HL-60/S4 (cell line): Measurements from ENCODE around the gene CLMN.

Source experiments
- in situ Hi-C: fragments of 300-500 bp; cut with MboI; formaldehyde crosslinking; loops from 2 replicates; pipeline ENCODE4 v1.14.3; 2022; ENCODE audit warnings: low sequenced_read_pairs

CLMN gene

DNA sequence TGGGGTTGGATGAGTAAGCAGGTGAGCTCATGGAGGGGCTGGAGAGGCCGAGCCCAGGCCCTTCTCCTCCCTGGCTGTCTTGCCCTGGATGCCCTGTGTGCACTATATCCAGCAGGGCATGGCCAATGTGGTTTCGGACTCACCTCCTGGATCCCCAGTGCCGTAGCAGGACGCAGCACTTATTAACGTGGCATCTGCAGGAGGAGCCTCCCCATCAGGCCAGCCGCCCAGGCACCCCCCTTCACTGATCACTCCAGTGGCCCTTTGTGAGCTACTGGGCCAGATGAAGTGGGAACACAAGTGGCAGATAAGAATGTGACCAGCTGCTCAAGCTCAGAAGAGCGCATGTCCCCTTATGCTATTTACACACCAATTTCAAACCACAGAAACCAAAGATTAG lies 119.3 kb downstream of the CLMN start:
- in situ Hi-C loops = no loop called here

DNA sequence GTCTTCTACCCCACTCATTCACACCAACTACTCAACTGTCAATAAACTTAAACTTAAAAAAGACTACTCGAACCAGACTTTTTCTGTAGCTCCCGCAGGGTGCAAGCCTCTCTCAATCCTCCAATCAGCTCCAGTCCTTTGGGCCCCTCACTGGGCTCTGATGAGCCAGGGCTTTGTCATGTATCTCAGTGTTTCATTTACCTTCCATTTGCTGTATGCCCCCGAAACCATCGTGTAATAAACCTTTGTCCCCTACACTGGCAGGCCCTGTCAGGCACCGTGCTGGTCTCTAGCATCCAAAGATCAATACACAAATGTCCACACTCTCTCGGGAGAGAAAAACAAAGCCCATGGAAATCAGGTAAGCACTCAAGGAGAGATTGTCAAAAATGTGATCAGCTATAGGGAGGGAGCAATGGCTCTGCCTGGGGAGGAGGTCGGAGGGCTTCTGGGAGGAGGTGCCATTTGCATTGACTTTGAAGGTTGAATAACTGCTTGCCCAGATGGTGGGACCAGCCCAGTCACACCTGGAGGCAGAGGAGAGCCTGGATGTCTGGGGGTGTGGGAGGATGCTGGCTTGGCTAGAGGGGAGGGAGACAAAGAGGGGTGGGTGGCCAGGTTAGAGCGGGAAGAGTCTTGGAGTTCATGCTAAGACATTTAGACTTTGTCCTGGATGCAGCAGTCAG lies 120.3 kb downstream of the CLMN start:
- in situ Hi-C loops = no loop called here

DNA sequence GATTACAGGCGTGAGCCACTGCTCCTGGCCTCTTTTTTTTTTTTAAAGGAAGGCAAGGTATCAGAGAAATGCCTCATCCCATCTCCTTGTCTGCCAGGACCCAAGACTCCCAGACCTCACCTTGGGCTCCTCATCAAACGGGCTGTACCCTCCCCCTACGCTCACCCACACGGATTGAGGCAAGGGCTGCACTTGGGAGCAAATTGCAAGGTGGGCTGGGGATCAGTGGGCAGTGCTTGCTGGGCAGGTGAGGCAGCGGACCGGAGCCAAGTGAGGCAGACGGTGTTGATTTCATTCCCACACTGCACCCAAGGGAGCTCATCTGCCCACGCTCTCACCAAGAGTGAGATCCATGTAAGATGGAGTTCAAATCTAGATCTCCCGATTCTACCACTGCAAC lies 121.4 kb downstream of the CLMN start:
- in situ Hi-C loops = no loop called here

- in situ Hi-C loops = no loop called here
Measured at GRCh38 chr14:95197551-95197950, 122.2 kb downstream of the CLMN start.

DNA sequence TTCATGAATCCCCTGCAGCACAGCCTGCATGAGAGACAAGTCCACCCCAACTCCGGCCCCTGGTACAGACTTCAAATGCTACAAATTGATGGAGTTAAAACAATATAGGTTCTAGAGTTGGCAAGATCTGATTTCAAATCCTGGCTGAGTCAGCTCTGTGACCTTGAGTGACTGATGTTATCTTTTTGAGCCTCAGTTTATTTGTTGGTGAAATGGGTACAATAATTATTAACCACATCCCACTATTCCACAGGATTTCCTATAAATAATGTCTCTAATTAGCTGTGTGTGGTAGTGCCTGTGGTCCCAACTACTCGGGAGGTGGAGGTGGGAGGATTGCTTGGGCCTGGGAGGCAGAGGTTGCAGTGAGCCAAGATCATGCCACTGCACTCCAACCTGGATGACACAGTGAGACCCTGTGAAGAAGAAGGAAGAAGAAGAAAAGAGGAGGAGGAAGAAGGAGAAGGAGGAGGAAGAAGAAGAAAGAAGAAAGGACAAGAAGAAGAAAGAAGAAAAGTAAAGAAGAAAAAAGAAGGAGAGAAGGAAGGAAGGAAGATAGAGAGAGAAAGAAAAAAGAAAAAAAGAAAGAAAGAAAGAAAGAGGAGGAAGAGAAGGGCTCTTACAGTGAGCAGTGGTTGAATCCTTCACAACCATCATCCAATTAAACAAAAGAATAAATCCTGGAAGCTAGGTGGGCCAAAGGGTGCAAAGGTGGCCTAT lies 122.7 kb downstream of the CLMN start:
- in situ Hi-C loops = no loop called here

- in situ Hi-C loops = no loop called here
Measured at GRCh38 chr14:95196268-95196667, 123.4 kb downstream of the CLMN start.

- in situ Hi-C loops = no loop called here
Measured at GRCh38 chr14:95195031-95195430, 124.7 kb downstream of the CLMN start.

DNA sequence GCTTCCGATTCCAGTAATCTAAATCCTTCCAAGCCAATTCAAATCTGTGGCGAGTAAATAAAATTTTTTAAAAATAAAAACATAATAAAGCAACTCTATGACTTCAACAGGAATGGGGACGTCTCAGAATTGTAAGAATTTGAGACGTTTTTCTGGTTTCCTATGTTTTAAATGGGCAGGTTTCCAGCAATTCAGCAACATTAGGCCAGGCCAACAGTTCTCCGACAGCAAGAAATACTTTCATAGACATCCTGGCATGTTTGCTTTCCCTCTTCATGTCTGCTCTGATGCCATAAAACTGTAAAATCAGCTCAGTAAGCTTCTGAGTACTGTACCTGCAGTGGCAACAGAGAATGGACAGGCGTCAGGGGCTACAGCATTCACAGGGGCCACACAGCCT lies 126.6 kb downstream of the CLMN start:
- in situ Hi-C loops = no loop called here

DNA sequence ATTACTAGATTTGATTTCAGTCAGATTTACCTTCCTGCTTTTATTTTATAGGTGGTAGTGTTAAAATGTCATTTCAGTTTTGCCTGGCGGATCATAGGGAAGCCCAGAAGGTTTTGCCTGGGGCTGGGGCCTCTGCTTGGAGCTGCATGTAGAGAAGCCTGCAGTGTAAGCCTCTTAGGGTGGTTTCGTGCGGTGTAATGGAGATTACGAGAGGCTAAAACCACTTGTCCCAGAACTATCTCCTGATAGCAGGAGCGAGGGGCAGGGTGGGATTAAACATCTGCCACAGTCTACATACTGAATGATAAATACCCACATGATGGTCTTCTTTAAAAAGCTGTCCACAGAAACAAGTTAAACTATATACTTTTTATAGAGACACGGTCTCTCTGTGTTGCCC lies 127.4 kb downstream of the CLMN start:
- in situ Hi-C loops = no loop called here

DNA sequence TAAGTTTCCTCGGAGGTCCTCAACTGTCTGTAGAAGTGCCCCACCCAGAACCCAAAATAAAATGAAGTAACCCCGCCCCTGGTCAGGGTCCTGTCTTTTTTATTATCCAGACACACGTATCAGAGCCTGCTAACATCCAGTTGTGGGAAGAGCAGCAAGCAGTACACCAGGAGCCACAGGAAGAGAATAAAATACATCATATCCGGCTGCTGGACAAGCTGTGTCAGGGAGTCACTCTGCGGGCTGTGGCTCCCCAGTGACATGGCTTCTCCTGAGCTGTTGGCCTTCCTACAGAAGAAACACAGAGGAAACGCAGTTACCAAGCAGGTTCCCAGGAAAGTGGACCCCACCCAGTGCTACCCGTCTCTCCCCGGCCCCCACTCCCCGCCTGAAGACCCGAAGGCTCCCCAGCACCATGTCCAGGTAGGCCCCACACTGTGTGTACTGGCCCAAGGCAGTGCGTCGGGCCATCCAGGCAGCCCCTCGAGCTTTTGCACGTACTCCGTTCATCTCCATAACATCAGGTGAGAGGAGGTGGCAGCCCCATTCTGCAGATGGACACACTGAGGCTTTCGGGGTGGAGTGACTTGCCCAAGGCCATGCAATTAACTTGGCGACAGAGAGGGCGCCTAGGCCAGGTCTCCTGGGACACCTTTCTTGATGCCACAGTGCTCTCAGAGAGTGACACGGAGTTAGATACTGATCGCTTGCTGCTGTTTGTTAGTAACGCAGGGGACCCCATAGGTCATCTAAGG lies 128.1 kb downstream of the CLMN start:
- in situ Hi-C loops = no loop called here

DNA sequence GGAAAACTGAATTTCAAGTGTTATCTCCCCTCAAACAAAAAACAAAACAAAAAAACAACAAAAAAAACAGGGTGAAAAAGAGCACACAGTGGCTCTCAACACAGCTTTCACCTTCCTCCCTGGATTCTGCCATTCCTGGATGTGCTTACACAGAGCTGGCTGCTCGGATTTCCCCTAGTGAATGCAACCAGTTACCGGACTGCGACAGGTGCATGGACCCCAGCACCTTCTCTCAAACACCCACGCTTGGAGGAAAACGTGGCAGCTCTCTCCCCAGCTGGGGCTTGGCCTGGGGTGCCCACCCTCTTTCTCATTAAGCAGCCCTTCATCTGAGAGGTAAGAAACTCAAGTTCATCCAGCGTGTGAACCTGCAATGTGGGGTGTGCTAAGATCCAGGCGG lies 128.9 kb downstream of the CLMN start:
- in situ Hi-C loops = no loop called here

- in situ Hi-C loops = no loop called here
Measured at GRCh38 chr14:95190346-95190840, 129.3 kb downstream of the CLMN start.

GRCh38 chr14:95189367-95190132 lies 130.2 kb downstream of the CLMN start:
- in situ Hi-C loops = no loop called here

- in situ Hi-C loops = no loop called here
Measured at GRCh38 chr14:95188380-95188779, 131.3 kb downstream of the CLMN start.

DNA sequence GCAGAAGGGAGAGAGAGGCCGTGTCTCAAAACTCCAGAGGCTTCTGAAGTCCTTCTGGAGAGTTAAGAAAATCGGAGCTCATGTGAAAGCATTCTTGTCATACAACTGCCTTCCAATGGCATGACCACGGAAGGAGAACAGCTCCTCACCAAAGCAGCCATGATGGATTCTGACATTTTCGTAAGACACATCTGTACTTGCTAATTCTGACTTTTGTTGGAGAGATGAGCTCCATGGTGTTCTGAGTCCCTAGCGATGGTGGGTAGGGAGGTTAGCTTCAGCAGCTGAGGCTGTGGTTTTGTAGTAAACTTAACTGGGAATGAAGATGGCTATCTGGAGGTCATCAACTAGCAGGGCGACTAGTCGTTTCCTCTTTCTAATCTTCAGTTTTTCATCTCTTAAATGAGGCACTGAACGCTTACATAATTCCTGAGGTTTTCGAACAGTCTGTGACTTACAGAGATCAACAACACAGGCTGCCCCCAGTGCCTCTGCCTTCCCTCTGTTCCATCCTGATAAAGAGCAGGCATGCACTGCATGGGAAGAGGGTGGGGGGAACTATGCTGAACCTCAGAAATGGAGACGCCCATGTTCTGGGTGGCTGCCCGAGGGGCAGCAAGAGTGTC lies 133.8 kb downstream of the CLMN start:
- in situ Hi-C loops = no loop called here

- in situ Hi-C loops = no loop called here
Measured at GRCh38 chr14:95185033-95185766, 134.5 kb downstream of the CLMN start.

GRCh38 chr14:95184413-95184790 lies 135.3 kb downstream of the CLMN start:
- in situ Hi-C loops = no loop called here

GRCh38 chr14:95183532-95184412 lies 135.9 kb downstream of the CLMN start:
- in situ Hi-C loops = no loop called here

DNA sequence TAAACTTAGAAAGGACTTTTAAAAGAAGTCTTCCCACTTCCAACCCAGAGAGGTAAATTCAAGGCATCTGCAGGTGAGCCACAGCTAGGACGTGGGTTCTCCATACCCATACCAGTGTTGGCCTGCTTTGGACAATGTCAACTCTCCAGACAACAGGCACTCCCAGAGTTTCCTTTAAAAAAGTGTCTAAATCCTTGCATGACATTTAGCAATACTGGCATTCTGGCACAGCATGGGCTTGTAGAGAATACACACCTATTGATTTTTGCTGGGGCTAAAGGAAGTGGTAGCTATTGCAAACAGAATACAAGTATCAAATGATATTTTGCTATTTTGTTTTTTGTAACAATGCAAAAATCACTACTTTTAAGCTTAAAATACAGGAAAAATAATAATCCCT lies 136.6 kb downstream of the CLMN start:
- in situ Hi-C loops = no loop called here
